ENCODE measurements around the gene TBX4.

GRCh38 chr17:61517265-61517664 lies 65.0 kb downstream of the TBX4 start:
- TF ChIP-seq, protein P1, sequence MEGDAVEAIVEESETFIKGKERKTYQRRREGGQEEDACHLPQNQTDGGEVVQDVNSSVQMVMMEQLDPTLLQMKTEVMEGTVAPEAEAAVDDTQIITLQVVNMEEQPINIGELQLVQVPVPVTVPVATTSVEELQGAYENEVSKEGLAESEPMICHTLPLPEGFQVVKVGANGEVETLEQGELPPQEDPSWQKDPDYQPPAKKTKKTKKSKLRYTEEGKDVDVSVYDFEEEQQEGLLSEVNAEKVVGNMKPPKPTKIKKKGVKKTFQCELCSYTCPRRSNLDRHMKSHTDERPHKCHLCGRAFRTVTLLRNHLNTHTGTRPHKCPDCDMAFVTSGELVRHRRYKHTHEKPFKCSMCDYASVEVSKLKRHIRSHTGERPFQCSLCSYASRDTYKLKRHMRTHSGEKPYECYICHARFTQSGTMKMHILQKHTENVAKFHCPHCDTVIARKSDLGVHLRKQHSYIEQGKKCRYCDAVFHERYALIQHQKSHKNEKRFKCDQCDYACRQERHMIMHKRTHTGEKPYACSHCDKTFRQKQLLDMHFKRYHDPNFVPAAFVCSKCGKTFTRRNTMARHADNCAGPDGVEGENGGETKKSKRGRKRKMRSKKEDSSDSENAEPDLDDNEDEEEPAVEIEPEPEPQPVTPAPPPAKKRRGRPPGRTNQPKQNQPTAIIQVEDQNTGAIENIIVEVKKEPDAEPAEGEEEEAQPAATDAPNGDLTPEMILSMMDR (IDR thresholded peaks at IDR 0.05) = no peak
- TF ChIP-seq ZFX (IDR thresholded peaks at IDR 0.05; ENCODE audit: borderline replicate concordance) = no peak

All from 22Rv1 (cell line).